Natural killer cell (primary cell): Measurements from ENCODE around the gene IL17RE. TPM values are rescaled to one million over a fixed set of nuclear protein-coding genes. Genes with fewer than 3 reads are reported as not detected.
"Not testable (repeated sequence)": the region's sequence is repeated elsewhere in the genome, so short reads cannot be mapped to it uniquely, and the experiment has no call there.

Experiments
- ATAC-seq, 3 donors: fragments of 150-1000 bp in 2 of 3; fragments of 200-7000 bp in 1 of 3; cut with Tn5 transposase; 1 replicate in 1 of 3; 2 replicates in 2 of 3; pipeline ENCODE4 v1.10.0; 2021; ENCODE audit warnings: mild to moderate bottlenecking in 2 of 3, moderate library complexity in 2 of 3
- DNase-seq, 2 donors: peaks; one replicate each; pipeline versions ENCODE4 v3.0.0 to v3.0.0-alpha.2; 2013 to 2021; ENCODE audit warnings: mixed read lengths in 1 of 2
- H3K27ac ChIP-seq: one replicate; pipeline ENCODE4 v1.5.1; 2013; ENCODE audit warnings: mild to moderate bottlenecking, low read length
- H3K27me3 ChIP-seq: one replicate; pipeline ENCODE4 v1.6.1; 2013; ENCODE audit warnings: low read length; ENCODE audit not compliant: control insufficient read depth, insufficient read depth
- H3K36me3 ChIP-seq: one replicate; pipeline ENCODE4 v1.6.1; 2013; ENCODE audit warnings: low read length; ENCODE audit not compliant: control insufficient read depth, insufficient read depth
- H3K4me1 ChIP-seq: one replicate; pipeline ENCODE4 v1.6.1; 2013; ENCODE audit warnings: low read length; ENCODE audit not compliant: control insufficient read depth, insufficient read depth
- H3K4me3 ChIP-seq: one replicate; pipeline ENCODE4 v1.5.1; 2013; ENCODE audit warnings: low read length
- H3K9me3 ChIP-seq: one replicate; pipeline ENCODE4 v1.6.1; 2013; ENCODE audit warnings: low read length; ENCODE audit not compliant: control insufficient read depth, insufficient read depth
- H3K27ac Mint-ChIP-seq, 2 donors: one replicate each; pipeline ENCODE4 v1.8.0; 2022; ENCODE audit warnings: mild to moderate bottlenecking in 2 of 2, mixed read lengths in 2 of 2, moderate library complexity in 1 of 2
- H3K27me3 Mint-ChIP-seq, 2 donors: one replicate each; pipeline ENCODE4 v1.8.0; 2022; ENCODE audit warnings: low read depth in 2 of 2, mixed read lengths in 2 of 2
- H3K36me3 Mint-ChIP-seq: one replicate; pipeline ENCODE4 v1.8.0; 2022; ENCODE audit warnings: mixed read lengths
- H3K4me1 Mint-ChIP-seq, 2 donors: one replicate each; pipeline ENCODE4 v1.8.0; 2022; ENCODE audit warnings: mixed read lengths in 2 of 2
- H3K4me3 Mint-ChIP-seq: one replicate; pipeline ENCODE4 v1.8.0; 2022; ENCODE audit warnings: mild to moderate bottlenecking, moderate library complexity, mixed read lengths
- H3K9me3 Mint-ChIP-seq, 2 donors: one replicate each; pipeline ENCODE4 v1.8.0; 2022; ENCODE audit warnings: mixed read lengths in 2 of 2
- CTCF ChIP-seq: fragments of 200-600 bp; IDR thresholded peaks from one replicate; pipeline ENCODE4 v1.8.0; 2022; ENCODE audit warnings: antibody characterized with exemption
- WGBS: methylation state at CpG from one replicate; pipeline ENCODE4 v1.1.7; 2013; ENCODE audit warnings: missing lambda C conversion rate; ENCODE audit not compliant: insufficient coverage; 5-methylcytosine and 5-hydroxymethylcytosine counted together
- intact Hi-C: fragments of 100-400 bp; cut with micrococcal nuclease; formaldehyde crosslinking; loops from one replicate; pipeline ENCODE4 v1.14.2; 2022
- total RNA-seq, 4 donors: library from RNA; stranded (reverse); fragments of 120-200 nt in 1 of 4; gene quantifications; one replicate each; pipeline versions ENCODE4 v1.2.3 to v1.2.4, GENCODE V29; 2013 to 2022

IL17RE gene
- 1 to 10 TPM in 2 of 3 donors, under 1 TPM in 1; 0.28 to 2.5 (median 1.5) TPM for total RNA-seq
- 1.7 TPM for total RNA-seq (2013)

GRCh38 chr3:9902372-9903237 is at the start of gene IL17RE:
TSS of gene IL17RE (plus strand) at chr3:9902848. CDS start at chr3:9902933, 85 bp downstream.
- TF ChIP-seq CTCF, result no peak
- H3K9me3 ChIP-seq, result no peaks in the 10 kb centered on the region
- H3K4me3 Mint-ChIP-seq, result no peak within 1 kb of the TSS
- DNase-seq (peak in 1 of 2 donors; percentile 35), ATAC-seq (peak in 2 of 3 donors; percentile 29 to 35)
- no peaks in the 10 kb centered on the region for H3K36me3 Mint-ChIP-seq
- intact Hi-C loops, result no loop called here
- H3K27me3 ChIP-seq, result no peaks in the 10 kb centered on the region
- no peaks in the 10 kb centered on the region for H3K36me3 ChIP-seq
- H3K9me3 Mint-ChIP-seq, result no peaks in the 10 kb centered on the region
- H3K4me1 ChIP-seq, result peaks cover 17% of the 10 kb centered on the region
- peak within 1 kb of the TSS; percentile 33 for H3K27ac ChIP-seq
- peaks cover 18 to 22% of the 10 kb centered on the region in 2 donors for H3K4me1 Mint-ChIP-seq
- no peak within 1 kb of the TSS for H3K4me3 ChIP-seq
- H3K27ac Mint-ChIP-seq, result peak within 1 kb of the TSS in 1 of 2 donors; percentile 47
- 71% methylated on average over 12 of the region's 13 CpGs for WGBS
- H3K27me3 Mint-ChIP-seq, result no peaks in the 10 kb centered on the region

GRCh38 chr3:9854291-9854940 is 48.2 kb upstream of the IL17RE start:
- H3K27ac Mint-ChIP-seq, H3K9me3 ChIP-seq, H3K9me3 Mint-ChIP-seq, H3K36me3 ChIP-seq, H3K4me3 Mint-ChIP-seq, intact Hi-C loops, DNase-seq, H3K27me3 Mint-ChIP-seq, H3K36me3 Mint-ChIP-seq, ATAC-seq, H3K4me3 ChIP-seq, H3K27ac ChIP-seq, H3K27me3 ChIP-seq: not testable (repeated sequence)
- H3K4me1 ChIP-seq, result peaks cover 28% of the 10 kb centered on the region
- H3K4me1 Mint-ChIP-seq, result peaks cover 44 to 45% of the 10 kb centered on the region in 2 donors
- 96% methylated on average over 8 of the region's 11 CpGs for WGBS

- Histone ChIP-seq H3K27ac (no peak overlapping the region), H3K27me3 (no peaks in the 10 kb centered on the region), H3K4me3 (no peak overlapping the region), H3K36me3 (no peaks in the 10 kb centered on the region), H3K9me3 (no peaks in the 10 kb centered on the region), H3K4me1 (peaks cover 39% of the 10 kb centered on the region)
- H3K4me3 Mint-ChIP-seq, result peak overlapping the region; percentile 43
- H3K9me3 Mint-ChIP-seq, result no peaks in the 10 kb centered on the region
- 96% methylated on average over 3 of the region's 3 CpGs for WGBS
- no peak for TF ChIP-seq CTCF
- intact Hi-C loops, result no loop called here
- ATAC-seq (peak in 1 of 3 donors; percentile 29), DNase-seq (no peak)
- H3K27ac Mint-ChIP-seq, result peak overlapping the region in 1 of 2 donors; percentile 45
- no peaks in the 10 kb centered on the region for H3K36me3 Mint-ChIP-seq
- H3K4me1 Mint-ChIP-seq, result peaks cover 46 to 53% of the 10 kb centered on the region in 2 donors
- no peaks in the 10 kb centered on the region for H3K27me3 Mint-ChIP-seq
Measured at GRCh38 chr3:9855594-9855993, 47.1 kb upstream of the IL17RE start.

- H3K4me1 ChIP-seq, result peaks cover 67% of the 10 kb centered on the region
- Mint-ChIP-seq H3K27ac (peak overlapping the region; percentile 72 to 88), H3K9me3 (no peaks in the 10 kb centered on the region), H3K4me3 (no peak overlapping the region), H3K36me3 (no peaks in the 10 kb centered on the region), H3K4me1 (peaks cover 48 to 57% of the 10 kb centered on the region in 2 donors), H3K27me3 (no peaks in the 10 kb centered on the region)
- DNase-seq (no peak), ATAC-seq (no peak)
- H3K4me3 ChIP-seq, result no peak overlapping the region
- no peak for TF ChIP-seq CTCF
- intact Hi-C loops, result no loop called here
- no peaks in the 10 kb centered on the region for H3K9me3 ChIP-seq
- no peak overlapping the region for H3K27ac ChIP-seq
- WGBS, result 92% methylated on average over 12 of the region's 12 CpGs
- no peaks in the 10 kb centered on the region for H3K36me3 ChIP-seq
- no peaks in the 10 kb centered on the region for H3K27me3 ChIP-seq
Measured at GRCh38 chr3:9859530-9860025, 43.1 kb upstream of the IL17RE start.
